Adipocyte (in vitro differentiated cells): Measurements from ENCODE around the gene TRAM1L1.

Experiments
- DNase-seq: peaks from one replicate; pipeline ENCODE4 v3.0.0-alpha.2; 2015; ENCODE audit warnings: low read depth
- H3K27me3 ChIP-seq: replicated peaks from 2 replicates; pipeline ENCODE4 v1.7.0; 2013; ENCODE audit warnings: mild to moderate bottlenecking, low read length, moderate library complexity; ENCODE audit not compliant: control insufficient read depth, insufficient read depth
- H3K36me3 ChIP-seq: 2 replicates; pipeline ENCODE4 v1.7.0; 2013; ENCODE audit warnings: low read length, mild to moderate bottlenecking, moderate library complexity; ENCODE audit not compliant: control insufficient read depth, insufficient read depth, severe bottlenecking
- H3K4me1 ChIP-seq: 2 replicates; pipeline ENCODE4 v1.7.0; 2013; ENCODE audit warnings: mild to moderate bottlenecking, low read length, moderate library complexity; ENCODE audit not compliant: control insufficient read depth, insufficient read depth
- H3K4me3 ChIP-seq: 2 replicates; pipeline ENCODE4 v1.7.0; 2013; ENCODE audit warnings: mild to moderate bottlenecking, low read length, moderate library complexity
- H3K9ac ChIP-seq: 2 replicates; pipeline ENCODE4 v1.7.0; 2013; ENCODE audit warnings: mild to moderate bottlenecking, low read length, moderate library complexity
- H3K9me3 ChIP-seq: 2 replicates; pipeline ENCODE4 v1.7.0; 2013; ENCODE audit warnings: mild to moderate bottlenecking, low read length, moderate library complexity; ENCODE audit not compliant: control insufficient read depth

The TRAM1L1 gene

DNA sequence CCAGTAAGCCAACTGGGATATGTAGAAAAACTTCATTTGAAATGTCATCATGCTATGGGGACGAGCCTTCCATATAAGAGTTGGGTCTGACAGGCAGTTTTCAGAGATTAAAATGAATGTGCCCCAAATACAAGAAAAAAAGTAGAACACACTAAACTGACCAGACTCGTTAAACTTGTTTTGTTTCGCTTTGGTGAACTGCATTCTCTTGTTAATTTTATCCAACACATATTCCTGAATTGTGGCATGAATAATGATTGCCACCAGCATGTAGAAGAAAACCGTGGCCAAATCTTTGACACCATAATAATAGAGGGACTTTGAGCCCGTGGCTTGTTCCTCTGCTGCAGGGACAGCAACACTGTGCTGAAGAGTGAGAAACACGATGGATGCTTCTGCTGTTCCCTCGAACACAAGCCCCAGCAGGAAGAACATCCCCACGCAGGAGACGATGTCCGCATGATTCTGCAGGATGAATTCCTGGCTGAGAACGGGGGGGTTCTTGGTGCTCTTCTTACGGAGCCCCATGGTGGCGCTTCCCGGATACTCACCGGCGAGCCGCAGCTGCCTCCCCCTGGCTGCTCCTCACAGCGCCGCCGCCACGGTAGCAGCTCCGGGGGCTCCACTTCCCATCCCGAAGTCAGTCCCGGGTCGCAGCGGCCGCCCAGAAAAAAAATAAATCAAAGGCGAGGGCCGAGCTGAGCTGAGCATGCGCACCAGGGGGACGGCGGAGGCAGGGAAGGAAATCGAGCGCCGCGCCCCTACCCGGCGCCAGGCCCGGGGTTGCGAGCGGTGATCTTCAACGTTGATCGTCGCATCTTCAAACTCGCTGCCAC, at the start of gene TRAM1L1:
Gene TRAM1L1 (minus strand): TSS at position 711 of the 836 bp plus-strand sequence. CDS start 183 bp downstream, at position 528.
- Histone ChIP-seq H3K27me3 (no peaks in the 10 kb centered on the region), H3K9ac (peak within 1 kb of the TSS; percentile 86), H3K9me3 (no peaks in the 10 kb centered on the region), H3K4me1 (no peaks in the 10 kb centered on the region), H3K4me3 (peak within 1 kb of the TSS; percentile 88), H3K36me3 (no peaks in the 10 kb centered on the region)
- peak; percentile 83 for DNase-seq

GRCh38 chr4:117134386-117134785, 49.0 kb upstream of the TRAM1L1 start:
- H3K9me3 ChIP-seq, result peaks cover 4% of the 10 kb centered on the region
- H3K9ac ChIP-seq, result peak overlapping the region; percentile 61
- H3K27me3 ChIP-seq, result no peaks in the 10 kb centered on the region
- peak; percentile 79 for DNase-seq
- H3K4me1 ChIP-seq, result peaks cover 6% of the 10 kb centered on the region
- no peaks in the 10 kb centered on the region for H3K36me3 ChIP-seq
- peak overlapping the region; percentile 49 for H3K4me3 ChIP-seq

DNA sequence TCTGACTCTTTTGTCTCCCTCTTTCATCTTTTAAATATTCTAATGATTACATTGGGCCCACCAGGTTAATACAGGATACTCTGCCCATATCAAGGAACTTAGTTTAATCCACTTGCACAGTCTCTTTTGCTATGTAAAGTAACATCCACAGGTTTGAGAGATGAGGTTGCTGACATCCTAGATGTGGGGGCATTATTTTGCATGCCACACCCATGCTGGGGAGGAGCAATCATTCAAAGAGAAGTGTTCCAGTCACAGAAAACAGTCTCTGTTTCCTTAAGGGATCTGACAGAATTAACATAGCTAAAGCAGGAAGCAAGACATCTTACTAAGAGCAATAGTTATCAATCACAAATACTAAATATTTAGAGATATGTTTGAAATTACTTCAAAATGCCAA, 11.5 kb upstream of the TRAM1L1 start:
- no peaks in the 10 kb centered on the region for H3K36me3 ChIP-seq
- H3K4me3 ChIP-seq, result no peak overlapping the region
- H3K4me1 ChIP-seq, result no peaks in the 10 kb centered on the region
- no peaks in the 10 kb centered on the region for H3K9me3 ChIP-seq
- no peaks in the 10 kb centered on the region for H3K27me3 ChIP-seq
- no peak for DNase-seq
- no peak overlapping the region for H3K9ac ChIP-seq

- Histone ChIP-seq H3K36me3 (no peaks in the 10 kb centered on the region), H3K4me1 (no peaks in the 10 kb centered on the region), H3K27me3 (no peaks in the 10 kb centered on the region), H3K9ac (no peak overlapping the region), H3K9me3 (no peaks in the 10 kb centered on the region), H3K4me3 (no peak overlapping the region)
- DNase-seq, result no peak
Observed at GRCh38 chr4:117096462-117096861, 11.1 kb upstream of the TRAM1L1 start.

DNA sequence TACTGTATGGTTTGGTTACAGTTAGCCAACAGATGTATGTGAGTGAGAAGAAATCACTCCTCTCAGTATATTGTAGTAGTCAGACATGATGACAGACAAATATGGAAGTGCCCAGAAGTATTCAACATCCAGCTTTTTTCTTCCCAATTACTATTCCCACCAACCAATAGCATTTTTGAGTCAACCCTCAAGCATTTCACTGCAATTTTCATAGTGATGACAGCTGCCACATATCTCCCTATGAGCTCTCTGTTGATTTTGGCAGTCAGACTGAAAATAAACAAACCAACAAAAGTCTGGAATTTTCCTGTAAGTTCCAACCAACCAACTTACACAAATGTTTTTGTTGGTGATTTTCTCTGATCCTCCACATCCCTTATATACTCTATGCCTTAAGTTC, 8.2 kb upstream of the TRAM1L1 start:
- Histone ChIP-seq H3K27me3 (no peaks in the 10 kb centered on the region), H3K9me3 (no peaks in the 10 kb centered on the region), H3K4me3 (no peak overlapping the region), H3K4me1 (no peaks in the 10 kb centered on the region), H3K9ac (no peak overlapping the region), H3K36me3 (no peaks in the 10 kb centered on the region)
- peak; percentile 63 for DNase-seq

GRCh38 chr4:117077760-117078159, 7.6 kb downstream of the TRAM1L1 start:
- Histone ChIP-seq H3K9ac (no peak overlapping the region), H3K36me3 (no peaks in the 10 kb centered on the region), H3K4me1 (no peaks in the 10 kb centered on the region), H3K27me3 (no peaks in the 10 kb centered on the region), H3K4me3 (no peak overlapping the region), H3K9me3 (no peaks in the 10 kb centered on the region)
- no peak for DNase-seq

DNA sequence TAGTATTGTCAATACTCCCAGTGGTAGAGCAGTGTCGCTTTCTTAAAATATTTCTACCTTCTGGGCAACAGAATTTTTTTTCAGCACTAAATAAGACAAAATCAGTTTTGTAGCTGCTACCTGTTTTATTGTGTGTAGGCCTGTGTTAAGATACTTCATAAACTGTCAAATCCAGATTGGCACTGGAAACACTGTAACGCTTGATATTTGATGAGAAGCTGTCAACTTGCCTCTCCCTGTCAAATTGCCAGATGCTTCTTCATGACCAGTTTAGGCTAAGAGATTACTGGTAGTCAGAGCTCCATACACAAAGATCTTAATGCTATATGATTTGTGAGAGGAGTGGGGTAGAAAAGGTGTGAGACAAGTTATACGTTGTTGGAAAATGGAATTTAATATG, 17.3 kb downstream of the TRAM1L1 start:
- H3K36me3 ChIP-seq, result no peaks in the 10 kb centered on the region
- no peak for DNase-seq
- no peaks in the 10 kb centered on the region for H3K27me3 ChIP-seq
- H3K9me3 ChIP-seq, result no peaks in the 10 kb centered on the region
- H3K9ac ChIP-seq, result no peak overlapping the region
- no peaks in the 10 kb centered on the region for H3K4me1 ChIP-seq
- no peak overlapping the region for H3K4me3 ChIP-seq

DNA sequence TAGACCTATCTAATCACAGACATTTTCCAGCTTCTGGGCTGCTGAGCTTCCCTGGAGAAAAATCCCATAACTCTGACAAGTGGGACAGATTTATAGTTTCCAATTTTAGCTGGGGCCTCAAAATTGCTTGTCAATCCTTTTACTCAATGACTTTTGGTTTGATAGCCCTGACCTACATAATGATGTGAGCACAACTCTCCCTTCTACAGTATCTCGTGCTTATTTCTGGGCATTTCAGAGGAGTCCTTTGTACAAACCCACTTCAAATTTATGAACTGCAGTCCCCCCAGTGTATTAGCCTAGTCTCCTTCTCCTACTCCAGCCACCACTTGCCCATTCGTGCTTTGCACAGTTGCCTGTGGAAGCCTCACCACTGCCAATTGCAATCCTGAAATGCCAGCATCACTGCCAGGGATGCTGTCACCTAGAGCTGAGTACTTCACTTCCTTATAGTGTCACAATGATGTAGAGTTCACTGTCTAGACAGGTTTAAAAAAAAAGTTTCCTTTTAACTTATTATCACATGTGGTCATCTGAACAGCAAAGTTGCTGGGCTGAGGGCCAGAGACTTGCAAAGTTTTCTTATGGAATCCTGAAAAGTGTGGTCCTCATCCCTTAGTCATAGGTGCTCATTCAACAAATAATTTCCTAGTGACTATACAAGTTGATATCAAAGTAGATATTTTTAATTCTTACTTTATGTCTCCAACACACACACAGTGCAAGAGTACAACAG, 21.2 kb downstream of the TRAM1L1 start:
- H3K4me3 ChIP-seq, result no peak overlapping the region
- H3K27me3 ChIP-seq, result no peaks in the 10 kb centered on the region
- H3K9me3 ChIP-seq, result no peaks in the 10 kb centered on the region
- no peak overlapping the region for H3K9ac ChIP-seq
- peak; percentile 0 for DNase-seq
- H3K36me3 ChIP-seq, result no peaks in the 10 kb centered on the region
- no peaks in the 10 kb centered on the region for H3K4me1 ChIP-seq

GRCh38 chr4:117042962-117043361, 42.4 kb downstream of the TRAM1L1 start:
- Histone ChIP-seq H3K9ac (no peak overlapping the region), H3K27me3 (no peaks in the 10 kb centered on the region), H3K4me1 (no peaks in the 10 kb centered on the region), H3K9me3 (peaks cover 14% of the 10 kb centered on the region), H3K36me3 (no peaks in the 10 kb centered on the region), H3K4me3 (no peak overlapping the region)
- DNase-seq, result no peak
